ENCODE data around the gene ADISSP. TPM values are rescaled to one million over a fixed set of nuclear protein-coding genes. Genes with fewer than 3 reads are reported as not detected.

The ADISSP gene
- total and polyA plus RNA-seq, 9 of the 15 experiments (the other 6 are each of a cell fraction or from before 2014, with no cell fraction given), result 1.4 to 70.6 (median 23.4) TPM

DNA sequence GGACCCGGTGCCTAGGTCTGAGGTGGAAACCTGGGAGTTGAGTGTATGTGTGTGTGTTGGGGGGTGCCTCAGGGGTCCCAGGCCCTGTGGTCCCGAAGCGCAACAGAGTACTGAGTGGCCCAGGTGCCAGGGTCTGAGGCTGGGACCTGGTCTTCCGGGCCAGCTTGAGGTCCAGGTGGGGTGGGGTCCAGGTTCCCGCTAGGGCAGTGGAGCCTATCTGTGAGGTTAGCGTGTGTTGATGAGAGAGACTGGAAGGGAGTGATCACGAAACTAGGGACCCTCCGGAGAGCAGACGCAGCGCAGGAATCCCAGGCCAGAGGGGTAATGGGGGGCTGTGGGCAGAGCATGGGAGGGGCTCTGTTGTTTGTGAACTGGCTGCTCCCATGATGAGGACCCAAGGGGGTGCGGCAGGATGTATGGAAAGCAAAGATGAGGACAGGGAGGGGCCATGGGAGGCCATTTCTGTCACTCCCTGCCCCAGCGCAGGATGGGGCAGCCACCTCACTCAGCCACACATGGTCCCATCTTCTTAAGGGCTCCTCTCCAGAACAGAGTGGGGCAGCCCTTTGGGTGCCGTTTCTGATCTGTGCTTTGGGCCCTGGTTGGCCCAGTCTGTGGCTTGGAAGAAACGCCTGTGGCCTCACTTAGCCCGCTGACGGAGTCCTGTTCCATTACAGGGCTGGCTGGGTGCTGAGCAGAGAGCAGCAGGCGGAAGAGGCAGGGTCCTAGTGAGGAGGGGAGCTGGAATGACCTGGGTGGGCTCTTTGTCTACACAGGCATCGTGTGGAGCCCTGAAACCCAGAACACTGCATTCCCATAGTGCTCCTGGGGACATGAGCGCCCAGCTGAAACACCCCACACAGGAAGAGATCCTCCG is 34.2 kb downstream of the ADISSP start:
- no peak overlapping the region for H3K4me3 ChIP-seq
- ATAC-seq (no peak), DNase-seq (ENCODE audit: extremely low read depth in 1 of 4, low spot score in 3 of 4) (no peak), FAIRE-seq (no peak)
- H3K9me3 ChIP-seq (replicated peaks; ENCODE audit: control insufficient read depth, insufficient read depth, low read depth, low read length), result no peaks in the 10 kb centered on the region
- intact Hi-C loops (cut with micrococcal nuclease) (no loop called here), in situ Hi-C loops (cut with MboI) (no loop called here)
- no peaks in the 10 kb centered on the region for H3K79me2 ChIP-seq (ENCODE audit: control insufficient read depth, insufficient read depth, low read length)
- H3K36me3 ChIP-seq (ENCODE audit: control insufficient read depth, insufficient read depth, low read length), result no peaks in the 10 kb centered on the region
- H4K20me1 ChIP-seq (replicated peaks; ENCODE audit: control insufficient read depth, insufficient read depth, low read length), result no peaks in the 10 kb centered on the region
- no peak overlapping the region for H2AFZ ChIP-seq (ENCODE audit: low read depth, low read length)
- no peak overlapping the region for H3K4me2 ChIP-seq (ENCODE audit: insufficient read depth, low read length)
- WGBS (ENCODE audit: insufficient coverage, low coverage, missing lambda C conversion rate), result 73% methylated on average over 16 of the region's 20 CpGs
- ChIA-PET CTCF (ENCODE audit: low intra/inter-chr PET ratio) (no interaction called here), POLR2A (interaction anchor here (0.6 to 1.1 kb wide), 2 partner anchors 8 to 28 kb away, joined by 3 to 4 read pairs; no protein-coding TSS in a partner anchor)
- no peak overlapping the region; a peak in 1 of 4 replicates for H3K9ac ChIP-seq (ENCODE audit: insufficient read depth in 1 of 2, low read depth in 2 of 2, low read length in 2 of 2)
- no TSS peak for BruUV-seq (replicated peaks)
- TF ChIP-seq ZBTB1 (CRISPR knock-in tag; IDR thresholded peaks at IDR 0.05; ENCODE audit: borderline replicate concordance, low read depth), result no peak
- TF ChIP-seq, protein P1, sequence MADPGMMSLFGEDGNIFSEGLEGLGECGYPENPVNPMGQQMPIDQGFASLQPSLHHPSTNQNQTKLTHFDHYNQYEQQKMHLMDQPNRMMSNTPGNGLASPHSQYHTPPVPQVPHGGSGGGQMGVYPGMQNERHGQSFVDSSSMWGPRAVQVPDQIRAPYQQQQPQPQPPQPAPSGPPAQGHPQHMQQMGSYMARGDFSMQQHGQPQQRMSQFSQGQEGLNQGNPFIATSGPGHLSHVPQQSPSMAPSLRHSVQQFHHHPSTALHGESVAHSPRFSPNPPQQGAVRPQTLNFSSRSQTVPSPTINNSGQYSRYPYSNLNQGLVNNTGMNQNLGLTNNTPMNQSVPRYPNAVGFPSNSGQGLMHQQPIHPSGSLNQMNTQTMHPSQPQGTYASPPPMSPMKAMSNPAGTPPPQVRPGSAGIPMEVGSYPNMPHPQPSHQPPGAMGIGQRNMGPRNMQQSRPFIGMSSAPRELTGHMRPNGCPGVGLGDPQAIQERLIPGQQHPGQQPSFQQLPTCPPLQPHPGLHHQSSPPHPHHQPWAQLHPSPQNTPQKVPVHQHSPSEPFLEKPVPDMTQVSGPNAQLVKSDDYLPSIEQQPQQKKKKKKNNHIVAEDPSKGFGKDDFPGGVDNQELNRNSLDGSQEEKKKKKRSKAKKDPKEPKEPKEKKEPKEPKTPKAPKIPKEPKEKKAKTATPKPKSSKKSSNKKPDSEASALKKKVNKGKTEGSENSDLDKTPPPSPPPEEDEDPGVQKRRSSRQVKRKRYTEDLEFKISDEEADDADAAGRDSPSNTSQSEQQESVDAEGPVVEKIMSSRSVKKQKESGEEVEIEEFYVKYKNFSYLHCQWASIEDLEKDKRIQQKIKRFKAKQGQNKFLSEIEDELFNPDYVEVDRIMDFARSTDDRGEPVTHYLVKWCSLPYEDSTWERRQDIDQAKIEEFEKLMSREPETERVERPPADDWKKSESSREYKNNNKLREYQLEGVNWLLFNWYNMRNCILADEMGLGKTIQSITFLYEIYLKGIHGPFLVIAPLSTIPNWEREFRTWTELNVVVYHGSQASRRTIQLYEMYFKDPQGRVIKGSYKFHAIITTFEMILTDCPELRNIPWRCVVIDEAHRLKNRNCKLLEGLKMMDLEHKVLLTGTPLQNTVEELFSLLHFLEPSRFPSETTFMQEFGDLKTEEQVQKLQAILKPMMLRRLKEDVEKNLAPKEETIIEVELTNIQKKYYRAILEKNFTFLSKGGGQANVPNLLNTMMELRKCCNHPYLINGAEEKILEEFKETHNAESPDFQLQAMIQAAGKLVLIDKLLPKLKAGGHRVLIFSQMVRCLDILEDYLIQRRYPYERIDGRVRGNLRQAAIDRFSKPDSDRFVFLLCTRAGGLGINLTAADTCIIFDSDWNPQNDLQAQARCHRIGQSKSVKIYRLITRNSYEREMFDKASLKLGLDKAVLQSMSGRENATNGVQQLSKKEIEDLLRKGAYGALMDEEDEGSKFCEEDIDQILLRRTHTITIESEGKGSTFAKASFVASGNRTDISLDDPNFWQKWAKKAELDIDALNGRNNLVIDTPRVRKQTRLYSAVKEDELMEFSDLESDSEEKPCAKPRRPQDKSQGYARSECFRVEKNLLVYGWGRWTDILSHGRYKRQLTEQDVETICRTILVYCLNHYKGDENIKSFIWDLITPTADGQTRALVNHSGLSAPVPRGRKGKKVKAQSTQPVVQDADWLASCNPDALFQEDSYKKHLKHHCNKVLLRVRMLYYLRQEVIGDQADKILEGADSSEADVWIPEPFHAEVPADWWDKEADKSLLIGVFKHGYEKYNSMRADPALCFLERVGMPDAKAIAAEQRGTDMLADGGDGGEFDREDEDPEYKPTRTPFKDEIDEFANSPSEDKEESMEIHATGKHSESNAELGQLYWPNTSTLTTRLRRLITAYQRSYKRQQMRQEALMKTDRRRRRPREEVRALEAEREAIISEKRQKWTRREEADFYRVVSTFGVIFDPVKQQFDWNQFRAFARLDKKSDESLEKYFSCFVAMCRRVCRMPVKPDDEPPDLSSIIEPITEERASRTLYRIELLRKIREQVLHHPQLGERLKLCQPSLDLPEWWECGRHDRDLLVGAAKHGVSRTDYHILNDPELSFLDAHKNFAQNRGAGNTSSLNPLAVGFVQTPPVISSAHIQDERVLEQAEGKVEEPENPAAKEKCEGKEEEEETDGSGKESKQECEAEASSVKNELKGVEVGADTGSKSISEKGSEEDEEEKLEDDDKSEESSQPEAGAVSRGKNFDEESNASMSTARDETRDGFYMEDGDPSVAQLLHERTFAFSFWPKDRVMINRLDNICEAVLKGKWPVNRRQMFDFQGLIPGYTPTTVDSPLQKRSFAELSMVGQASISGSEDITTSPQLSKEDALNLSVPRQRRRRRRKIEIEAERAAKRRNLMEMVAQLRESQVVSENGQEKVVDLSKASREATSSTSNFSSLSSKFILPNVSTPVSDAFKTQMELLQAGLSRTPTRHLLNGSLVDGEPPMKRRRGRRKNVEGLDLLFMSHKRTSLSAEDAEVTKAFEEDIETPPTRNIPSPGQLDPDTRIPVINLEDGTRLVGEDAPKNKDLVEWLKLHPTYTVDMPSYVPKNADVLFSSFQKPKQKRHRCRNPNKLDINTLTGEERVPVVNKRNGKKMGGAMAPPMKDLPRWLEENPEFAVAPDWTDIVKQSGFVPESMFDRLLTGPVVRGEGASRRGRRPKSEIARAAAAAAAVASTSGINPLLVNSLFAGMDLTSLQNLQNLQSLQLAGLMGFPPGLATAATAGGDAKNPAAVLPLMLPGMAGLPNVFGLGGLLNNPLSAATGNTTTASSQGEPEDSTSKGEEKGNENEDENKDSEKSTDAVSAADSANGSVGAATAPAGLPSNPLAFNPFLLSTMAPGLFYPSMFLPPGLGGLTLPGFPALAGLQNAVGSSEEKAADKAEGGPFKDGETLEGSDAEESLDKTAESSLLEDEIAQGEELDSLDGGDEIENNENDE (IDR thresholded peaks at IDR 0.05; ENCODE audit: low read depth, low read length), result no peak
- TF ChIP-seq MBD2 (IDR thresholded peaks at IDR 0.05; ENCODE audit: borderline replicate concordance, low read depth), result no peak
- TF ChIP-seq PHB2 (IDR thresholded peaks at IDR 0.05; ENCODE audit: low read depth), result no peak
- TF ChIP-seq ZEB2 (IDR thresholded peaks at IDR 0.05), result no peak
- no peak for TF ChIP-seq MXI1 (IDR thresholded peaks at IDR 0.05; ENCODE audit: low read depth, low read length)
- no peak for TF ChIP-seq HOXB6 (CRISPR knock-in tag; IDR thresholded peaks at IDR 0.05; ENCODE audit: borderline replicate concordance)
- no peak for TF ChIP-seq ARHGAP35 (IDR thresholded peaks at IDR 0.05; ENCODE audit: partially characterized antibody)
- TF ChIP-seq ZNF445 (CRISPR knock-in tag; IDR thresholded peaks at IDR 0.05; ENCODE audit: low read depth), result no peak
- TF ChIP-seq ZNF436 (CRISPR knock-in tag; IDR thresholded peaks at IDR 0.05), result no peak
- TF ChIP-seq HEY1 (CRISPR knock-in tag; IDR thresholded peaks at IDR 0.05; ENCODE audit: borderline replicate concordance), result no peak
- TF ChIP-seq ZFP1 (CRISPR knock-in tag; IDR thresholded peaks at IDR 0.05), result no peak
- peaks cover 0 to 22% of the 10 kb centered on the region in 2 experiments; a peak in 2 of 5 replicates for H3K27me3 ChIP-seq (ENCODE audit: control insufficient read depth in 2 of 2, insufficient read depth in 2 of 2, low read length in 2 of 2)
- H3K4me1 ChIP-seq (replicated peaks in 1 of 2; ENCODE audit: control insufficient read depth in 2 of 2, insufficient read depth in 2 of 2, low read length in 2 of 2), result peaks cover 0 to 13% of the 10 kb centered on the region in 2 experiments; a peak in 2 of 5 replicates
- no peak overlapping the region for H3K27ac ChIP-seq (ENCODE audit: extremely low read depth, low read depth, low read length)
- H3K9me1 ChIP-seq (ENCODE audit: control insufficient read depth, insufficient read depth, low read length), result no peaks in the 10 kb centered on the region

Measured in K562 (cell line).